ENCODE results near the gene ZWILCH.
"Not testable (repeated sequence)": the region's sequence is repeated elsewhere in the genome, so short reads cannot be mapped to it uniquely, and the experiment has no call there.

Gene ZWILCH

DNA sequence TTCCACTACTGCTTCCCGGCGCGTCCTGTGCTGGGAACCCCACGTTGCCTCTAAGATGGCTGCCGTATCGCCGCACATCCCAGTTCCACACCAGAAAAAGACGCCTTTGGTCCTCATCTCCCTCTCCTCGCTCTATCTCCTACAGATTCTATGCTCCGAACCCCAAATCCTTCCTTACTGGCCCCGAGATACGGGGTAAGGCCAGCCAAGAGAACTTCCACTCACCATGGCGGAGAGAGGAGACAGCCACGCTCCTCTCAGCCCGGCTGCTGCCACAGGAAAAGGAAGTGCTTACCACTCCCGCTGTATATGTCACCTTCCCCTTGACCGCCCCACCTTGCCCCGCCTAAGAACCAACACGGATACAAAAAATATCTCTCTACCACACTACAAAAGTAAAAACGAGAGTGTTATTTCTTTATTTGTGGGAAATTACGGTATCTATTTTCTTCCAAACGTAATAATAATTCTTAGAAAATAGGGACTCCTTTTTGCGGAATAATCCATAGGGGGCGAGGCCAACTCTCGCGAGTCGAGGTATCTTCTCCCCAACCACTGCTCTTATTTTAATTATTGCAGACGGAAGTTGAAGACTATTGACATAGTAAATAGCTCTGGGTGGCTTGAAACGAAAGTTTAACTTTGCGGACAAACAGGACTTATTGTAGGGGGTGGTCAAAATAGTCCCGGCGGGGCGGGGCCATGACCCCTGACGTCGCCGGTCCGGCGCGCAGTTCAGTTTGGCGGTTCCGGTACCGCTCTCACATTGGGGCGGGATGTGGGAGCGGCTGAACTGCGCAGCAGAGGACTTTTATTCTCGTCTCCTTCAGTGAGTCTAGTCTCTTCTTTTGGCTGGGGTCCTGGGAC lies at the start of gene ZWILCH, which contains the start of gene RPL4:
TSS of gene ZWILCH (plus strand) at position 764 of the 867 bp plus-strand sequence. CDS start at position 777, 13 bp downstream.
TSS of gene RPL4 (minus strand) at position 293 of the 867 bp plus-strand sequence. CDS start at position 228, 65 bp downstream.
- DNase-seq = peak; percentile 67 to 74

GRCh38 chr15:66456211-66456610 lies 48.9 kb upstream of the ZWILCH start:
- DNase-seq = no peak

DNA sequence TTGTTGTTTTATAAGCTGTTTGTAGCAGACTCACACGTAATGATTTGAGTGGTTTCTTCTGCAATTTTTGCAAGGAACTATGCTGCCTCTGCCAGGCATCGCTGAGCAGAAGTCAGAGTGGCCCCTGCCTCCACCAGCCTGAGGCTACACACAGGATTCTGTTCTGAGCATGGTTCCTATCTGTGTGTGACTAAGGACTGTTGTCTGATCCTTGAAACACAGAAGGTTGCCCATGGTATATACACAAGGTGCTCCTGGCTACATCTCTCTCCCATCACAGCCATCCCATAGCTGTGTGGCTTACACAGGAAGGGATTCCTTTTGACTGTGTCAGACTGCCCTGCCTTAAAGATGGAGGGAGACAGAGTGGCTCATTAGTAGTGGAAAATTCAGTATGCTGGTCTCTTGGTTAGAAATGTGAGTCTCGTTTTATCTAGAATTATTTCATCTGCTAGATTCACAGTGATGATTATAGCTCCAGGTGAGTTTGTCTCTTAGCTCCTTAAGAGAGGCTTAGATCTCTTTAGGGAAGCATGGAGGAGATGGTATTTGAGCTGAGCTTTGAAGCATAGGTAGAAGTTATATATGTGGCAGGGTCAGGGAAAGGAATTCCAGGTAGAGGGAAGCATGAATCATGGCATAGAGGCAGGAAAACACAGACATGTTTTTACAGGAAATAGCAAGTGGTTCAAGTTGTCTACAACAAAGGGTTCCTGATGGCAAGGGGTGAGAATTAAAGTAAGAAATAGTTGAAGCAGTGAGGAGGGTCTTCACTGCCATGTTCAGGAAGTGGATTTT lies 45.1 kb upstream of the ZWILCH start:
- DNase-seq = no peak

- DNase-seq = not testable (repeated sequence)
Observed at GRCh38 chr15:66461294-66461693, 43.8 kb upstream of the ZWILCH start.

GRCh38 chr15:66461917-66462316 lies 43.2 kb upstream of the ZWILCH start:
- DNase-seq = no peak

DNA sequence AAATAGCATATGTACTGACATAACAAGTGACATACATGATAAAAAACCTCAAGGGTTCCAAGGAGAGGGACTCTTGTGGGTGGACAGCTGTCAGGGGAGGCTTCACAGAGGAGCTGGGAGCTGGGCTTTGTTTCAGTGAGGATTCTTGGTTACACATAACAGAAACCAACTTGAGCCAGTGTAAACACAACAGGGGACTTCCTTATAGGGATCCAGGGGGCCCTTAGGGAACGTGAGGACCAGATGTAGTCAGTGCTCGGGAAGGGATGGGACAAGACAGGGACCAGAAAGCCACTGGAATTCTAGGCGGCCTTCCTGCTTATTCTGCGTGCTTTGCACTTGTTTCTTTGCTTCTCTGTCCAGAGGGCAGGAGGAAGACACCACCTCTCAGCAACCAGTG lies 42.5 kb upstream of the ZWILCH start:
- no peak for DNase-seq

- not testable (repeated sequence) for DNase-seq
Observed at GRCh38 chr15:66465294-66465693, 39.8 kb upstream of the ZWILCH start.

GRCh38 chr15:66467162-66468040 lies 37.7 kb upstream of the ZWILCH start:
- not testable (repeated sequence) for DNase-seq

- not testable (repeated sequence) for DNase-seq
Observed at GRCh38 chr15:66470825-66471224, 34.3 kb upstream of the ZWILCH start.

GRCh38 chr15:66472176-66472999 lies 32.7 kb upstream of the ZWILCH start:
- DNase-seq = no peak

DNA sequence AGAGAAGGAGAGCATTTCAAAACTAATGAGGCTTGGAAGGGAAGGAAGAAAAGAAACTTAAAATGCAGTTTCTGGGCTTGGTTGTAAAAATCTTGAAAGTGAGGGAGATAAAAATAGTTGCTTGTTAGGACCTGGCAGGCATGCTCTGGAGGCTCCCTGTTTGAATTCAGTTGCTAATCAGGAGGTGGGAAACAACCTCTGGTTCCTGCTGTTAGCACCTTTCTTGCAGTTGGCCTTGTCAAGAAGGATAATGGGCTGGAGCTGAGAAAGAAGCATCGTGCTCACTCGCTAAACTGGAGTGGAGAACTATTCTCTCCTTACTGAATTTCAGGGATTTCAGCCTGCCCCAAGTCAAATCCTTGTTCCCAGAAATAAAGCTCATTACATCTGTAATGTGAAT lies 31.0 kb upstream of the ZWILCH start:
- DNase-seq = no peak

- DNase-seq = no peak
Observed at GRCh38 chr15:66474963-66475362, 30.2 kb upstream of the ZWILCH start.

- DNase-seq = no peak
Observed at GRCh38 chr15:66476535-66476934, 28.6 kb upstream of the ZWILCH start.

DNA sequence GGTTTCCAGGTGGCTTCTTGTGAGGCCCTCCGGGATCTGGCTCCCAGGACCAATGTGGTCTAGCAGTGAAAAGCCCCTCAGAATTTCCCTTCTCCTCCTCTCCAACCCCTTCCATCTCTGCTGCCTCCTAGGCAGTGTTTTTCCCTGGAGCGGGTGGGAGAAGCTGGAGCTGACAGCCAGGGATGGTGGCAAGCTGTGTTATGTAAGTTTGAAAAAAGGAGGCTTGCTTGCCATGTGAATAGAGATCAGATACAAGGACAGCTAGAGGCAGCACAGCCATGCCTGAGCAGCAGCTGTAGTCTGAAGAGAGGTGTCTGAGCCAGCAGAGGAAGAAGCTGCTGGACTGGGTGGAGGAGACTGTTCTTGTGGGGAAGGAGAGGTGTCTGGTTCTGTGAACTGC lies 28.1 kb upstream of the ZWILCH start:
- no peak for DNase-seq

DNA sequence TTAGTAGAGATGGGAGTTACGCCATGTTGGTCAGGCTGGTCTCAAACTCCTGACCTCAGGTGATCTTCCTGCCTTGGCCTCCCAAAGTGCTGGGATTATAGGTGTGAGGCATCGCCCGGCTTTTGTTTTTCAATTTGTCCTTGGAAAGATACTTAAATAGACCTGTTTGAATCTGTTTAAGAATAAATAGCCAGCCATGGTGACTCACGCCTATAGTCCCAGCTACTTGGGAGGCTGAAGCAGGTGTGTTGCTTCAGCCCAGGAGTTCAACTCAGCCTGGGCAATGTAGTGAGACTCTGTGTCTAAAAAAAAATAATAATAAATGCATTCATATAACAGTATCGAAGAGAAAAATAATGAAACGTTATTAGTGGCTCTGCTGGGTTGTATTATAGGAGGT lies 24.9 kb upstream of the ZWILCH start:
- DNase-seq = no peak

DNA sequence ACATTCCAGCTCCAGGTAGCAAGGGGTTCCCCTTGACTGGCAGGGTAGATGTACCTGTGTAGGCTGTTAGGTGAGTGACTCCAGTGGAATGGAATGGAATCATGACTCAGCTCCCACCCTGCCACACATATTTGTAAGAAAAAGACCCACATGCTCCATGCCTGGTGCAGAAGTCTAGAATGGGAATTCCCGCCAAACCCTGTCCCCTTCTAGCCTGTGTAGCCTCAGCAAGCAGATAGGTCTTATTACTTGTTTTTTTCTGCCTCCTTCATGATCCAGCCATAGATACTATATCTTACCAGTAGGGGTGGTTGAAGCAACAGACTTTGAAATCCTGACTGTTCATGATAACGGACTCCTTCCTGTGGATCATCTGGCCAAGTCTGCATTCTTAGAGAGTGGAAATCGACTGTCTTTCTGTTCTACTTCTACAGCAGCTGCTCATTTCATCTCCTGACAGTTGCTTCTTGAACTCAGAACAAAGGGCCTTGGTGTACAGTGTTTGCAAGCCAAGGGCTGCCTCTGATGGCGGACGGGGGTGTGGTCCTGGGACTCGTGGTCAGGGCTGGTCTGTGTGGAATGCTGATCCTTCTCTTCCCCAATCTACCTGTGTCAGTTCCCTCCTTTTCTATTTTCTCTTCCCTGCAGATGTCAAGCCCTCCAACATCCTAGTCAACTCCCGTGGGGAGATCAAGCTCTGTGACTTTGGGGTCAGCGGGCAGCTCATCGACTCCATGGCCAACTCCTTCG lies 23.8 kb upstream of the ZWILCH start:
- DNase-seq = no peak

- no peak for DNase-seq
Observed at GRCh38 chr15:66482539-66482938, 22.6 kb upstream of the ZWILCH start.

DNA sequence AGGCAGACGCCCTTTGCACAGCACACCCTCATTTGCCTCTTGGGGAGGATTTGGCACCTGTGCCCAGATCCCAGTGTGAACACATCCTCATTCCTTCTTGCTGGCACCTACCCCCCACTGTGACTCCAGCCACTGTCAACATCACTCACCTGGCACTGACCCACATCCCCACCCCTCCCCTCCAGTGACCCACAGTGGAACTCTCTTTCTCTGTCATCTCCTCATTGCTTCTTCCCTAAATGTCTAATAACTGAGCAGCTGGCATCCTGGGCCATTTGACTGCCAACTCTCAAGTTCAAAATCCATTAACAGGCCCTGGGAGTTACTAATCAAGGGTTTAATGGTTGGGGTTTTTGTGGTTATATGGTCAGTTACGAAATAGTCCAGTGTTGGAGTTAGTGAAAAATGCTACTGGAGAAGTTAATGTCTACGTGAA lies 22.0 kb upstream of the ZWILCH start:
- DNase-seq = no peak

GRCh38 chr15:66484539-66485112 lies 20.5 kb upstream of the ZWILCH start:
- DNase-seq = no peak

DNA sequence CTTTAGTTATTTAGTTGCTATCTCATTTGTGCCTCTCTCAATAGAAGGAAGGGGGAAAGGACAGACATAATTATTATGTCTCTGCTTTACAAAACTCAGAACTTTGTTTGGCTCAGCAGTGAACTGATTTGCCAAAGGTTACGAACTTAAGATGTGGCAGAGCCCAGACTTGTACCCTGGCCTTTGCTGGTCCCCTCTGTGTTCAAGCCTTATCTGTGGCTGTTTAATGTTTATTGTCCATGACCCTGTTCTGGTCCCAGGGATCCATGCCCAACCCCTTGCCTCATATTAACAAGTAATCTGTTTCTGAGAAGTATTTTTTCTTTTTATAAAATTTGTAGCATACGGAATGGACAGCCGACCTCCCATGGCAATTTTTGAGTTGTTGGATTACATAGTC lies 18.2 kb upstream of the ZWILCH start:
- no peak for DNase-seq

GRCh38 chr15:66488525-66488924 lies 16.6 kb upstream of the ZWILCH start:
- DNase-seq = no peak

Data from NCI-H524 (cell line).